ENCODE measurements around the gene TCEAL9.

The TCEAL9 gene

Small RNA genes lying within 50 kb of the gene (small RNA-seq; reads per million reads assigned to genes)
- gene Z92846.1 = 0 reads per million in 2 experiments
